Esophagus muscularis mucosa (tissue), 4 donors: ENCODE data around the gene DNAJB12. TPM values are rescaled to one million over a fixed set of nuclear protein-coding genes. Genes with fewer than 3 reads are reported as not detected.
"Not testable (repeated sequence)": the region's sequence is repeated elsewhere in the genome, so short reads cannot be mapped to it uniquely, and the experiment has no call there.

ENCODE experiments used
- DNase-seq: peaks from one replicate; pipeline ENCODE4 v3.0.0-alpha.2; 2017; ENCODE audit errors: extremely low spot score
- H3K27ac ChIP-seq, 4 donors: fragments of 200-600 bp; sonication (generic); replicated peaks in 1 of 4; 1 replicate in 3 of 4; 2 replicates in 1 of 4; pipeline ENCODE4 v1.5.1; 2016 to 2019; ENCODE audit warnings: mild to moderate bottlenecking in 1 of 4
- H3K27me3 ChIP-seq, 4 donors: fragments of 200-600 bp; sonication (generic); one replicate each; pipeline versions ENCODE4 v1.5.1 to v1.6.0; 2016 to 2019
- H3K36me3 ChIP-seq, 4 donors: fragments of 200-600 bp; sonication (generic); one replicate each; pipeline ENCODE4 v1.5.1; 2016 to 2019
- H3K4me1 ChIP-seq, 4 donors: fragments of 200-600 bp; sonication (generic); one replicate each; pipeline ENCODE4 v1.5.1; 2016 to 2019
- H3K4me3 ChIP-seq, 4 donors: fragments of 200-600 bp; sonication (generic); 1 replicate in 2 of 4; 2 replicates in 2 of 4; pipeline ENCODE4 v1.5.1; 2016 to 2019; ENCODE audit warnings: mild to moderate bottlenecking in 4 of 4, moderate library complexity in 1 of 4
- H3K9me3 ChIP-seq, 4 donors: fragments of 200-600 bp; sonication (generic); 1 replicate in 3 of 4; 2 replicates in 1 of 4; pipeline ENCODE4 v1.5.1; 2016 to 2019
- EP300 ChIP-seq: sonication (generic); formaldehyde crosslinking; IDR thresholded peaks from one replicate; pipeline ENCODE4 v1.6.1; 2017; ENCODE audit warnings: antibody characterized with exemption
- POLR2A ChIP-seq: fragments of 450-650 bp; IDR thresholded peaks from one replicate; pipeline ENCODE4 v1.6.1; 2017; ENCODE audit warnings: antibody characterized with exemption, moderate library complexity, mild to moderate bottlenecking, low read depth
- POLR2AphosphoS5 ChIP-seq, 2 donors: sonication (generic); formaldehyde crosslinking; IDR thresholded peaks; one replicate each; pipeline ENCODE4 v1.6.1; 2017; ENCODE audit warnings: antibody characterized with exemption in 2 of 2
- WGBS: methylation state at CpG from one replicate; pipeline ENCODE4 v1.1.5; 2018; 5-methylcytosine and 5-hydroxymethylcytosine counted together
- intact Hi-C: fragments of 100-400 bp; cut with DNase I; formaldehyde crosslinking; loops from one replicate; pipeline ENCODE4 v1.15.1; 2023
- total RNA-seq, 4 donors: library from RNA; depleted of rRNA; stranded (reverse); fragments of >200 nt; gene quantifications; one replicate each; pipeline versions ENCODE4 v1.1.0 to v1.2.1, GENCODE V29; 2016
- TF ChIP-seq, protein P1 (sequence below), 3 experiments: fragments of 200-600 bp in 2 of 3; fragments of 450-650 bp in 1 of 3; sonication (generic) in 2 of 3; IDR thresholded peaks; one replicate each; pipeline ENCODE4 v1.5.1; 2017 to 2019; ENCODE audit warnings: antibody characterized with exemption in 3 of 3, mild to moderate bottlenecking in 2 of 3, moderate library complexity in 1 of 3

Gene DNAJB12
- total RNA-seq, 4 donors from 2014 or later: 27.8 to 46.5 (median 37.8) TPM

GRCh38 chr10:72309290-72310240, 45.2 kb downstream of the DNAJB12 start:
- TF ChIP-seq, protein P1, sequence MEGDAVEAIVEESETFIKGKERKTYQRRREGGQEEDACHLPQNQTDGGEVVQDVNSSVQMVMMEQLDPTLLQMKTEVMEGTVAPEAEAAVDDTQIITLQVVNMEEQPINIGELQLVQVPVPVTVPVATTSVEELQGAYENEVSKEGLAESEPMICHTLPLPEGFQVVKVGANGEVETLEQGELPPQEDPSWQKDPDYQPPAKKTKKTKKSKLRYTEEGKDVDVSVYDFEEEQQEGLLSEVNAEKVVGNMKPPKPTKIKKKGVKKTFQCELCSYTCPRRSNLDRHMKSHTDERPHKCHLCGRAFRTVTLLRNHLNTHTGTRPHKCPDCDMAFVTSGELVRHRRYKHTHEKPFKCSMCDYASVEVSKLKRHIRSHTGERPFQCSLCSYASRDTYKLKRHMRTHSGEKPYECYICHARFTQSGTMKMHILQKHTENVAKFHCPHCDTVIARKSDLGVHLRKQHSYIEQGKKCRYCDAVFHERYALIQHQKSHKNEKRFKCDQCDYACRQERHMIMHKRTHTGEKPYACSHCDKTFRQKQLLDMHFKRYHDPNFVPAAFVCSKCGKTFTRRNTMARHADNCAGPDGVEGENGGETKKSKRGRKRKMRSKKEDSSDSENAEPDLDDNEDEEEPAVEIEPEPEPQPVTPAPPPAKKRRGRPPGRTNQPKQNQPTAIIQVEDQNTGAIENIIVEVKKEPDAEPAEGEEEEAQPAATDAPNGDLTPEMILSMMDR (IDR thresholded peaks at IDR 0.05): no peak
- no peak for TF ChIP-seq POLR2A
- peak in 1 of 2 donors; percentile 46 for TF ChIP-seq POLR2AphosphoS5 (IDR thresholded peaks at IDR 0.05)
- TF ChIP-seq EP300: no peak
- WGBS: 66% methylated on average over 20 of the region's 21 CpGs
- no peak for DNase-seq
- H3K4me1 ChIP-seq: peaks cover 29 to 38% (median 33%) of the 10 kb centered on the region in 4 donors
- H3K9me3 ChIP-seq: no peaks in the 10 kb centered on the region
- intact Hi-C loops: no loop called here
- no peaks in the 10 kb centered on the region for H3K36me3 ChIP-seq
- H3K27ac ChIP-seq: peak overlapping the region in 3 of 4 donors; percentile 41 to 58 (median 44)
- no peaks in the 10 kb centered on the region for H3K27me3 ChIP-seq
- H3K4me3 ChIP-seq: no peak overlapping the region

DNA sequence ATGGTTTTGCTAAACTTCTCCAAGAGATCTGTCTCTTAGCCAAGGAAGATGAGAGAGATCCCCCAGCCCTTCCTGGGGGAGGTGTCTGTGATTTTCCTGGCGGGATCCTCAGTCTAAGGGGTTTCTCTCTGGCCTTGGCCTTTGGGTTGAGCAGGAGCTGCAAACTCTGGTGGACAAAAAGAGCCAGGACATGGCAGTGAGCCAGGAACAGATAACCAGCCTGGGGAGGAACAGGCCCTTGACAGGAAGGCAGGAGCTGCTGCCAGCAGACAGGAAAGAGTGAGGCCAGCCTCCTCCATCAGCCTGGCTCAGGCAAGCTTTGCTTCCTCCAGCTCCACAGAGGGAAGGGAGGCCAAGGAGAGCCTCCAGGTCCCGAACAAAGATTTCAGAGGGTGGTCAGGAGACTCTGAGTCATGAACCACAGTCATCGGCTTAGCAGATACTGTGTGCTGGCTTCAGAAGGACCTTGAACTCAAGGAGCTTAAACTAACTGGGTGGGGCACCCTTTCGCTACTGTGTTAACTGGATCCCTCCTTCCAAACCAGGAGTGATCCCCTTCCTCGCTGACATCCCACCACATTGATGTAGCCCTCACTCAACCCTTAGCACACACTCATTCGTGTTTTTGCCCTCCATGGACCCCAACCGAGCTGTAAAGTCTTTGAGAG, 46.3 kb downstream of the DNAJB12 start:
- no peaks in the 10 kb centered on the region for H3K9me3 ChIP-seq
- H3K4me1 ChIP-seq: peaks cover 28 to 33% (median 31%) of the 10 kb centered on the region in 4 donors
- DNase-seq: no peak
- H3K36me3 ChIP-seq: no peaks in the 10 kb centered on the region
- peak overlapping the region; percentile 41 to 58 (median 45) for H3K27ac ChIP-seq
- TF ChIP-seq EP300 (no peak), POLR2A (no peak), POLR2AphosphoS5 (IDR thresholded peaks at IDR 0.05) (peak in 1 of 2 donors; percentile 41)
- TF ChIP-seq, protein P1 (IDR thresholded peaks at IDR 0.05): no peak
- H3K27me3 ChIP-seq: no peaks in the 10 kb centered on the region
- 55% methylated on average over 7 of the region's 7 CpGs for WGBS
- H3K4me3 ChIP-seq: no peak overlapping the region
- intact Hi-C loops: no loop called here

DNA sequence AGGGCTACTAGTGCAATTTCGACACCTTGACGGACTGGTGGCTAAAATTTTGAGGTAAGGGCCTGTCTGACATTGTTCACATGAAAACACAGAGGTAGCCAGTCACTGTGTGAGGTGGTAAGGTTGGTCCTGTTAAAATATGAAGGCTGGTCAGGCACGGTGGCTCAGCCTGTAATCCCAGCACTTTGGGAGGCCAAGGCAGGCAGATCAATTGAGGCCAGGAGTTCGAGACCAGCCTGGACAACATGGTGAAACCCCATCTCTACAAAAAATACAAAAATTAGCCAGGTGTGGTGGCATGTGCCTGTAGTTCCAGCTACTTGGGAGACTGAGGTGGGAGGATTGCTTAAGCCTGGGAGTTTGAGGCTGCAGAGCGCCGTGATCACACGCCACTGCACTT, 47.0 kb downstream of the DNAJB12 start:
- Histone ChIP-seq H3K4me1 (peaks cover 28 to 33% (median 31%) of the 10 kb centered on the region in 4 donors), H3K27ac (peak overlapping the region in 1 of 4 donors; percentile 44)
- 97% methylated on average over 7 of the region's 7 CpGs for WGBS
- H3K27me3 ChIP-seq, H3K9me3 ChIP-seq, DNase-seq, intact Hi-C loops, H3K36me3 ChIP-seq, H3K4me3 ChIP-seq: not testable (repeated sequence)

GRCh38 chr10:72306215-72306760, 48.4 kb downstream of the DNAJB12 start:
- DNase-seq: no peak
- TF ChIP-seq EP300 (no peak), POLR2AphosphoS5 (IDR thresholded peaks at IDR 0.05) (no peak), POLR2A (no peak)
- TF ChIP-seq, protein P1 (IDR thresholded peaks at IDR 0.05): no peak
- WGBS: 87% methylated on average over 4 of the region's 5 CpGs
- peaks cover 28 to 33% (median 31%) of the 10 kb centered on the region in 4 donors for H3K4me1 ChIP-seq
- H3K9me3 ChIP-seq: no peaks in the 10 kb centered on the region
- no peaks in the 10 kb centered on the region for H3K27me3 ChIP-seq
- H3K4me3 ChIP-seq: no peak overlapping the region
- H3K27ac ChIP-seq: no peak overlapping the region
- intact Hi-C loops: no loop called here
- no peaks in the 10 kb centered on the region for H3K36me3 ChIP-seq
